Measurements from ENCODE around the gene DENND10. TPM values are rescaled to one million over a fixed set of nuclear protein-coding genes. Genes with fewer than 3 reads are reported as not detected.
A peak's percentile ranks its signal among the peaks of the same experiment; 100 is the strongest.

Gene DENND10
- total RNA-seq, 4 donors from 2014 or later = 23.0 to 42.5 (median 30.2) TPM

- Histone ChIP-seq H3K9me3 (no peaks in the 10 kb centered on the region), H3K27me3 (no peaks in the 10 kb centered on the region), H3K4me1 (no peaks in the 10 kb centered on the region), H3K27ac (no peak overlapping the region), H3K4me3 (no peak overlapping the region), H3K36me3 (no peaks in the 10 kb centered on the region)
- 75 to 100% methylated on average over 1 to 2 of the region's 3 CpGs for WGBS, 2 donors (ENCODE audit: low coverage in 1 of 2)
- TF ChIP-seq EP300 (IDR thresholded peaks at IDR 0.05) = no peak
- no peak for ATAC-seq
Measured at GRCh38 chr10:119098576-119098975, 5.3 kb upstream of the DENND10 start.

GRCh38 chr10:119100434-119101238 lies 3.3 kb upstream of the DENND10 start:
- no peak overlapping the region for H3K4me3 ChIP-seq
- no peaks in the 10 kb centered on the region for H3K36me3 ChIP-seq
- TF ChIP-seq POLR2A (IDR thresholded peaks at IDR 0.05) = no peak
- no peak for TF ChIP-seq CTCF (IDR thresholded peaks at IDR 0.05)
- no peak for TF ChIP-seq POLR2AphosphoS5 (IDR thresholded peaks at IDR 0.05)
- TF ChIP-seq EP300 (IDR thresholded peaks at IDR 0.05) = no peak
- WGBS, 2 donors (ENCODE audit: low coverage in 1 of 2) = 86 to 87% methylated on average over 1 to 3 of the region's 3 CpGs
- ATAC-seq = no peak
- H3K27me3 ChIP-seq = no peaks in the 10 kb centered on the region
- no peak overlapping the region for H3K27ac ChIP-seq
- peaks cover 0 to 12% (median 3%) of the 10 kb centered on the region in 3 donors for H3K4me1 ChIP-seq
- H3K9me3 ChIP-seq = no peaks in the 10 kb centered on the region

- 55 to 72% methylated on average over 2 to 10 of the region's 10 CpGs for WGBS, 2 donors (ENCODE audit: low coverage in 1 of 2)
- Histone ChIP-seq H3K36me3 (no peaks in the 10 kb centered on the region), H3K27ac (no peak overlapping the region), H3K4me1 (peaks cover 0 to 13% (median 3%) of the 10 kb centered on the region in 3 donors), H3K27me3 (no peaks in the 10 kb centered on the region), H3K9me3 (no peaks in the 10 kb centered on the region), H3K4me3 (no peak overlapping the region)
- no peak for ATAC-seq
- TF ChIP-seq POLR2A (IDR thresholded peaks at IDR 0.05) (no peak), EP300 (IDR thresholded peaks at IDR 0.05) (no peak), CTCF (IDR thresholded peaks at IDR 0.05) (no peak), POLR2AphosphoS5 (IDR thresholded peaks at IDR 0.05) (no peak)
Measured at GRCh38 chr10:119101366-119102098, 2.4 kb upstream of the DENND10 start.

- Histone ChIP-seq H3K27me3 (no peaks in the 10 kb centered on the region), H3K9me3 (no peaks in the 10 kb centered on the region), H3K36me3 (peaks cover 0 to 6% of the 10 kb centered on the region in 2 donors), H3K4me3 (peak overlapping the region in 1 of 2 donors; percentile 91), H3K27ac (peak overlapping the region; percentile 18 to 91 (median 84)), H3K4me1 (peaks cover 0 to 13% (median 3%) of the 10 kb centered on the region in 3 donors)
- 38 to 49% methylated on average over 6 to 11 of the region's 12 CpGs for WGBS, 2 donors (ENCODE audit: low coverage in 1 of 2)
- no peak for ATAC-seq
- TF ChIP-seq EP300 (IDR thresholded peaks at IDR 0.05) (no peak), CTCF (IDR thresholded peaks at IDR 0.05) (no peak), POLR2AphosphoS5 (IDR thresholded peaks at IDR 0.05) (no peak), POLR2A (IDR thresholded peaks at IDR 0.05) (no peak)
Measured at GRCh38 chr10:119103241-119103902, 541 bp upstream of the DENND10 start.

- WGBS, 2 donors (ENCODE audit: low coverage in 1 of 2) = 0 to 7% methylated on average over 2 of the region's 22 CpGs
- Histone ChIP-seq H3K36me3 (peaks cover 0 to 19% of the 10 kb centered on the region in 2 donors), H3K27ac (peak overlapping the region in 3 of 4 donors; percentile 84 to 91 (median 87)), H3K9me3 (no peaks in the 10 kb centered on the region), H3K27me3 (no peaks in the 10 kb centered on the region), H3K4me3 (peak overlapping the region; percentile 66 to 91), H3K4me1 (peaks cover 0 to 13% (median 3%) of the 10 kb centered on the region in 3 donors)
- no peak for TF ChIP-seq CTCF (IDR thresholded peaks at IDR 0.05)
- TF ChIP-seq POLR2A (IDR thresholded peaks at IDR 0.05) = no peak
- no peak for TF ChIP-seq EP300 (IDR thresholded peaks at IDR 0.05)
- no peak for TF ChIP-seq POLR2AphosphoS5 (IDR thresholded peaks at IDR 0.05)
- ATAC-seq = peak; percentile 29
Measured at GRCh38 chr10:119104654-119105015, 722 bp downstream of the DENND10 start.
